MM.1S (cell line): Measurements from ENCODE around the gene PRR13.
"Not testable (repeated sequence)": the region's sequence is repeated elsewhere in the genome, so short reads cannot be mapped to it uniquely, and the experiment has no call there.

Experiments used
- DNase-seq: peaks from one replicate; pipeline ENCODE4 v3.0.0-alpha.2; 2015
- H2AFZ ChIP-seq: fragments of 300-600 bp; sonication (generic); 2 replicates; pipeline ENCODE4 v1.6.0; 2016; ENCODE audit warnings: antibody characterized with exemption, low read length
- H3F3A ChIP-seq: fragments of 300-600 bp; sonication (generic); 2 replicates; pipeline ENCODE4 v1.6.1; 2016; ENCODE audit warnings: mild to moderate bottlenecking, antibody characterized with exemption, low read length, moderate library complexity, mixed read lengths; ENCODE audit not compliant: insufficient read depth
- H3K27ac ChIP-seq: fragments of 300-600 bp; sonication (generic); 2 replicates; pipeline ENCODE4 v1.5.1; 2016; ENCODE audit warnings: mild to moderate bottlenecking, low read length
- H3K27me3 ChIP-seq: fragments of 300-600 bp; sonication (generic); replicated peaks from 2 replicates; pipeline ENCODE4 v1.6.0; 2016; ENCODE audit warnings: low read length; ENCODE audit not compliant: insufficient read depth
- H3K36me3 ChIP-seq: fragments of 300-600 bp; sonication (generic); replicated peaks from 2 replicates; pipeline ENCODE4 v1.6.1; 2016; ENCODE audit warnings: mild to moderate bottlenecking, low read length, mixed read lengths; ENCODE audit not compliant: insufficient read depth
- H3K4me1 ChIP-seq: fragments of 300-600 bp; sonication (generic); 2 replicates; pipeline ENCODE4 v1.6.1; 2016; ENCODE audit warnings: low read length, mixed read lengths
- H3K4me2 ChIP-seq: fragments of 300-600 bp; sonication (generic); 2 replicates; pipeline ENCODE4 v1.6.0; 2016; ENCODE audit warnings: low read depth, low read length
- H3K4me3 ChIP-seq: fragments of 300-600 bp; sonication (generic); 2 replicates; pipeline ENCODE4 v1.5.1; 2016; ENCODE audit warnings: low read length, mixed read lengths
- H3K79me2 ChIP-seq: fragments of 300-600 bp; sonication (generic); 2 replicates; pipeline ENCODE4 v1.6.1; 2016; ENCODE audit warnings: mixed run types, low read length, mixed read lengths
- H3K9ac ChIP-seq: fragments of 300-600 bp; sonication (generic); 2 replicates; pipeline ENCODE4 v1.6.1; 2016; ENCODE audit warnings: low read length, mixed read lengths
- H3K9me2 ChIP-seq: fragments of 300-600 bp; sonication (generic); replicated peaks from 2 replicates; pipeline ENCODE4 v1.6.1; 2016; ENCODE audit warnings: mild to moderate bottlenecking, low read length, mixed read lengths; ENCODE audit not compliant: insufficient read depth
- H3K9me3 ChIP-seq: fragments of 300-600 bp; sonication (generic); replicated peaks from 2 replicates; pipeline ENCODE4 v1.6.1; 2016; ENCODE audit warnings: mild to moderate bottlenecking, low read length, mixed read lengths; ENCODE audit not compliant: insufficient read depth
- H4K20me1 ChIP-seq: fragments of 300-600 bp; sonication (generic); 2 replicates; pipeline ENCODE4 v1.6.1; 2016; ENCODE audit warnings: mild to moderate bottlenecking, low read length, moderate library complexity, mixed read lengths; ENCODE audit not compliant: insufficient read depth
- EZH2 ChIP-seq: fragments of 300-600 bp; sonication (generic); optimal IDR thresholded peaks from 2 replicates; pipeline ENCODE3; 2017; ENCODE audit warnings: low read depth, mild to moderate bottlenecking, antibody characterized with exemption, low read length, mixed read lengths
- EZH2phosphoT487 ChIP-seq: fragments of 300-600 bp; sonication (generic); IDR thresholded peaks from 2 replicates; pipeline ENCODE4 v1.6.1; 2018; ENCODE audit warnings: antibody characterized with exemption, low read length
- TF ChIP-seq, protein P1 (sequence below): fragments of 300-600 bp; sonication (generic); IDR thresholded peaks from 2 replicates; pipeline ENCODE4 v1.5.1; 2016; ENCODE audit warnings: antibody characterized with exemption, low read length, mixed read lengths

Gene PRR13

GRCh38 chr12:53443955-53444354 lies 2.4 kb downstream of the PRR13 start:
- Histone ChIP-seq H3K27ac (no peak overlapping the region), H3K9me3 (no peaks in the 10 kb centered on the region), H4K20me1 (no peaks in the 10 kb centered on the region), H3K4me2 (no peak overlapping the region), H3K27me3 (no peaks in the 10 kb centered on the region), H3K79me2 (peaks cover 44% of the 10 kb centered on the region), H3K36me3 (no peaks in the 10 kb centered on the region; the same call in 1 of the 2 replicates), H3K4me1 (0 out of 2 replicates have a peak, but pooled peaks cover 4% of the 10 kb centered on the region), H2AFZ (no peak overlapping the region), H3K9ac (no peak overlapping the region), H3K4me3 (no peak overlapping the region), H3F3A (peaks cover 6% of the 10 kb centered on the region), H3K9me2 (no peaks in the 10 kb centered on the region)
- no peak for DNase-seq
- TF ChIP-seq, protein P1, sequence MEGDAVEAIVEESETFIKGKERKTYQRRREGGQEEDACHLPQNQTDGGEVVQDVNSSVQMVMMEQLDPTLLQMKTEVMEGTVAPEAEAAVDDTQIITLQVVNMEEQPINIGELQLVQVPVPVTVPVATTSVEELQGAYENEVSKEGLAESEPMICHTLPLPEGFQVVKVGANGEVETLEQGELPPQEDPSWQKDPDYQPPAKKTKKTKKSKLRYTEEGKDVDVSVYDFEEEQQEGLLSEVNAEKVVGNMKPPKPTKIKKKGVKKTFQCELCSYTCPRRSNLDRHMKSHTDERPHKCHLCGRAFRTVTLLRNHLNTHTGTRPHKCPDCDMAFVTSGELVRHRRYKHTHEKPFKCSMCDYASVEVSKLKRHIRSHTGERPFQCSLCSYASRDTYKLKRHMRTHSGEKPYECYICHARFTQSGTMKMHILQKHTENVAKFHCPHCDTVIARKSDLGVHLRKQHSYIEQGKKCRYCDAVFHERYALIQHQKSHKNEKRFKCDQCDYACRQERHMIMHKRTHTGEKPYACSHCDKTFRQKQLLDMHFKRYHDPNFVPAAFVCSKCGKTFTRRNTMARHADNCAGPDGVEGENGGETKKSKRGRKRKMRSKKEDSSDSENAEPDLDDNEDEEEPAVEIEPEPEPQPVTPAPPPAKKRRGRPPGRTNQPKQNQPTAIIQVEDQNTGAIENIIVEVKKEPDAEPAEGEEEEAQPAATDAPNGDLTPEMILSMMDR, result no peak

GRCh38 chr12:53444593-53445325 lies 3.2 kb downstream of the PRR13 start:
- H3K9me2 ChIP-seq, H3K36me3 ChIP-seq, H3K9me3 ChIP-seq, H3K4me1 ChIP-seq, H3K9ac ChIP-seq, H3K4me3 ChIP-seq, DNase-seq, H3F3A ChIP-seq, H2AFZ ChIP-seq, H4K20me1 ChIP-seq, H3K27ac ChIP-seq, H3K4me2 ChIP-seq, H3K27me3 ChIP-seq: not testable (repeated sequence)
- H3K79me2 ChIP-seq, result peaks cover 44% of the 10 kb centered on the region

- H3K27me3 ChIP-seq, result no peaks in the 10 kb centered on the region
- no peaks in the 10 kb centered on the region for H3K9me3 ChIP-seq
- H3K79me2 ChIP-seq, result peaks cover 51% of the 10 kb centered on the region
- peaks cover 40% of the 10 kb centered on the region for H3F3A ChIP-seq
- no peak overlapping the region for H3K4me2 ChIP-seq
- peaks cover 14% of the 10 kb centered on the region for H3K4me1 ChIP-seq
- TF ChIP-seq, protein P1, result no peak
- TF ChIP-seq EZH2 (no peak), EZH2phosphoT487 (no peak)
- H4K20me1 ChIP-seq, result peaks cover 11% of the 10 kb centered on the region
- DNase-seq, result no peak
- peaks cover 13% of the 10 kb centered on the region for H3K36me3 ChIP-seq
- H2AFZ ChIP-seq, result no peak overlapping the region
- H3K27ac ChIP-seq, result no peak overlapping the region
- no peak overlapping the region for H3K4me3 ChIP-seq
- H3K9me2 ChIP-seq, result no peaks in the 10 kb centered on the region
- no peak overlapping the region for H3K9ac ChIP-seq
Observed at GRCh38 chr12:53450936-53451335, 9.4 kb downstream of the PRR13 start.

GRCh38 chr12:53451661-53452158 lies 10.2 kb downstream of the PRR13 start, which contains the start of gene PCBP2:
TSS of gene PCBP2 (plus strand) at chr12:53452102. CDS start at chr12:53454801, 2,699 bp downstream.
- peak within 1 kb of the TSS; percentile 94 for H3K27ac ChIP-seq
- no peaks in the 10 kb centered on the region for H3K9me3 ChIP-seq
- peak within 1 kb of the TSS; percentile 99 for H3K9ac ChIP-seq
- H3K4me1 ChIP-seq, result peaks cover 20% of the 10 kb centered on the region
- TF ChIP-seq, protein P1, result peak; percentile 87
- TF ChIP-seq EZH2phosphoT487 (no peak), EZH2 (no peak)
- H3K4me3 ChIP-seq, result peak within 1 kb of the TSS; percentile 95
- H3K36me3 ChIP-seq, result peaks cover 13% of the 10 kb centered on the region
- peak within 1 kb of the TSS; percentile 91 for H3K4me2 ChIP-seq
- peaks cover 11% of the 10 kb centered on the region for H4K20me1 ChIP-seq
- H3K9me2 ChIP-seq, result no peaks in the 10 kb centered on the region
- DNase-seq, result peak; percentile 99
- no peaks in the 10 kb centered on the region for H3K27me3 ChIP-seq
- peaks cover 47% of the 10 kb centered on the region for H3F3A ChIP-seq
- peaks cover 59% of the 10 kb centered on the region for H3K79me2 ChIP-seq
- peak within 1 kb of the TSS; percentile 54; the same call in 1 of the 2 replicates for H2AFZ ChIP-seq
